Activated CD4-positive, alpha-beta memory T cell treated with anti-CD3 and anti-CD28 coated beads for 36 hours (primary cell): ENCODE measurements around the gene PRTN3. TPM values are rescaled to one million over a fixed set of nuclear protein-coding genes. Genes with fewer than 3 reads are reported as not detected.
"Not testable (repeated sequence)": the region's sequence is repeated elsewhere in the genome, so short reads cannot be mapped to it uniquely, and the experiment has no call there.

ENCODE experiments used
- CTCF ChIA-PET: fragments of 350-600 bp; sonication (Branson Sonifier 250); formaldehyde crosslinking; loops from one replicate; lab custom pipeline; 2021; ENCODE audit warnings: antibody characterized with exemption, inconsistent platforms; lab: Charles Lee
- POLR2A ChIA-PET: fragments of 350-600 bp; sonication (Branson Sonifier 250); formaldehyde crosslinking; loops from one replicate; lab custom pipeline; 2021; ENCODE audit warnings: antibody characterized with exemption; lab: Charles Lee
- DNase-seq: peaks from one replicate; pipeline ENCODE4 v3.0.0-alpha.2; 2020
- H3K27ac Mint-ChIP-seq: one replicate; pipeline ENCODE4 v1.8.0; 2021; ENCODE audit warnings: mixed read lengths
- H3K27me3 Mint-ChIP-seq: one replicate; pipeline ENCODE4 v1.8.0; 2021; ENCODE audit warnings: mixed read lengths
- H3K36me3 Mint-ChIP-seq: one replicate; pipeline ENCODE4 v1.8.0; 2021; ENCODE audit warnings: mixed read lengths
- H3K4me1 Mint-ChIP-seq: one replicate; pipeline ENCODE4 v1.8.0; 2021; ENCODE audit warnings: low read depth, mixed read lengths
- H3K4me3 Mint-ChIP-seq: one replicate; pipeline ENCODE4 v1.8.0; 2021; ENCODE audit warnings: mild to moderate bottlenecking, mixed read lengths
- H3K9me3 Mint-ChIP-seq: one replicate; pipeline ENCODE4 v1.8.0; 2021; ENCODE audit warnings: mixed read lengths
- intact Hi-C: fragments of 100-400 bp; cut with micrococcal nuclease; formaldehyde crosslinking; loops from one replicate; pipeline ENCODE4 v1.15.1; 2023
- total RNA-seq, 2 experiments: library from RNA; stranded (reverse); gene quantifications; one replicate each; pipeline ENCODE4 v1.2.3, GENCODE V29; 2021

PRTN3 gene
- total RNA-seq, 2 experiments from 2014 or later = not detected

GRCh38 chr19:845707-846521 lies 5.1 kb downstream of the PRTN3 start:
- Mint-ChIP-seq H3K4me3 (no peak overlapping the region), H3K4me1 (peaks cover 3% of the 10 kb centered on the region), H3K36me3 (no peaks in the 10 kb centered on the region), H3K9me3 (peaks cover 3% of the 10 kb centered on the region), H3K27me3 (peaks cover 39% of the 10 kb centered on the region), H3K27ac (no peak overlapping the region)
- intact Hi-C loops = no loop called here
- no peak for DNase-seq
- POLR2A ChIA-PET = no interaction called here
- CTCF ChIA-PET = no interaction called here

GRCh38 chr19:848386-848921 lies 7.7 kb downstream of the PRTN3 start:
- Mint-ChIP-seq H3K4me3 (no peak overlapping the region), H3K36me3 (no peaks in the 10 kb centered on the region), H3K27ac (no peak overlapping the region), H3K27me3 (peaks cover 40% of the 10 kb centered on the region), H3K4me1 (peaks cover 3% of the 10 kb centered on the region), H3K9me3 (no peaks in the 10 kb centered on the region)
- ChIA-PET POLR2A (no interaction called here), CTCF (interaction anchor here (0.7 kb wide), 1 partner anchor 79 kb away, joined by 3 read pairs; no protein-coding TSS in a partner anchor)
- no peak for DNase-seq
- intact Hi-C loops = no loop called here

GRCh38 chr19:849195-849594 lies 8.4 kb downstream of the PRTN3 start:
- H3K27me3 Mint-ChIP-seq = peaks cover 39% of the 10 kb centered on the region
- CTCF ChIA-PET, H3K4me3 Mint-ChIP-seq, H3K27ac Mint-ChIP-seq, intact Hi-C loops, DNase-seq, POLR2A ChIA-PET, H3K9me3 Mint-ChIP-seq, H3K36me3 Mint-ChIP-seq, H3K4me1 Mint-ChIP-seq: not testable (repeated sequence)

GRCh38 chr19:850221-850978 lies 9.6 kb downstream of the PRTN3 start:
- DNase-seq = no peak
- Mint-ChIP-seq H3K9me3 (no peaks in the 10 kb centered on the region), H3K27ac (no peak overlapping the region), H3K4me3 (no peak overlapping the region), H3K4me1 (no peaks in the 10 kb centered on the region), H3K27me3 (peaks cover 31% of the 10 kb centered on the region), H3K36me3 (no peaks in the 10 kb centered on the region)
- intact Hi-C loops = no loop called here
- POLR2A ChIA-PET = no interaction called here
- CTCF ChIA-PET = interaction anchor here (0.9 kb wide), 1 partner anchor 150 kb away, joined by 3 read pairs; the partner anchor contains the start of gene GRIN3B

- H3K27ac Mint-ChIP-seq = no peak overlapping the region
- intact Hi-C loops = no loop called here
- DNase-seq = no peak
- peaks cover 27% of the 10 kb centered on the region for H3K27me3 Mint-ChIP-seq
- no peaks in the 10 kb centered on the region for H3K36me3 Mint-ChIP-seq
- no peaks in the 10 kb centered on the region for H3K9me3 Mint-ChIP-seq
- H3K4me3 Mint-ChIP-seq = no peak overlapping the region
- POLR2A ChIA-PET = no interaction called here
- CTCF ChIA-PET = interaction anchor here (0.9 kb wide), 1 partner anchor 150 kb away, joined by 3 read pairs; the partner anchor contains the start of gene GRIN3B
- H3K4me1 Mint-ChIP-seq = no peaks in the 10 kb centered on the region
Measured at GRCh38 chr19:850979-851335, 10.2 kb downstream of the PRTN3 start.

GRCh38 chr19:852136-853013 lies 11.6 kb downstream of the PRTN3 start, which contains the start of gene ELANE:
TSS of gene ELANE (plus strand) at chr19:852303. CDS start at chr19:852329, 26 bp downstream.
- Mint-ChIP-seq H3K4me3 (no peak within 1 kb of the TSS), H3K4me1 (no peaks in the 10 kb centered on the region), H3K36me3 (no peaks in the 10 kb centered on the region), H3K27me3 (peaks cover 18% of the 10 kb centered on the region), H3K9me3 (no peaks in the 10 kb centered on the region), H3K27ac (no peak within 1 kb of the TSS)
- no peak for DNase-seq
- intact Hi-C loops = no loop called here
- POLR2A ChIA-PET = no interaction called here
- CTCF ChIA-PET = no interaction called here

- Mint-ChIP-seq H3K36me3 (no peaks in the 10 kb centered on the region), H3K27me3 (peaks cover 15% of the 10 kb centered on the region), H3K27ac (no peak overlapping the region), H3K9me3 (no peaks in the 10 kb centered on the region), H3K4me3 (no peak overlapping the region), H3K4me1 (no peaks in the 10 kb centered on the region)
- CTCF ChIA-PET = no interaction called here
- intact Hi-C loops = no loop called here
- no peak for DNase-seq
- POLR2A ChIA-PET = no interaction called here
Measured at GRCh38 chr19:853014-853585, 12.3 kb downstream of the PRTN3 start.

- H3K4me3 Mint-ChIP-seq, DNase-seq, POLR2A ChIA-PET, H3K4me1 Mint-ChIP-seq, H3K9me3 Mint-ChIP-seq, intact Hi-C loops, H3K27ac Mint-ChIP-seq, H3K36me3 Mint-ChIP-seq: not testable (repeated sequence)
- peaks cover 14% of the 10 kb centered on the region for H3K27me3 Mint-ChIP-seq
- CTCF ChIA-PET = interaction anchor here (1.1 kb wide), 1 partner anchor 9 kb away, joined by 5 read pairs; no protein-coding TSS in a partner anchor
Measured at GRCh38 chr19:853614-854220, 12.9 kb downstream of the PRTN3 start.

- intact Hi-C loops = no loop called here
- Mint-ChIP-seq H3K9me3 (no peaks in the 10 kb centered on the region), H3K4me1 (no peaks in the 10 kb centered on the region), H3K27ac (no peak overlapping the region), H3K36me3 (no peaks in the 10 kb centered on the region), H3K27me3 (peaks cover 16% of the 10 kb centered on the region), H3K4me3 (no peak overlapping the region)
- ChIA-PET POLR2A (no interaction called here), CTCF (interaction anchor here (0.6 to 1.1 kb wide), 4 partner anchors 9 to 425 kb away, joined by 3 to 5 read pairs (median 3); no protein-coding TSS in a partner anchor)
- no peak for DNase-seq
Measured at GRCh38 chr19:854549-854948, 13.8 kb downstream of the PRTN3 start.

- POLR2A ChIA-PET = no interaction called here
- Mint-ChIP-seq H3K36me3 (no peaks in the 10 kb centered on the region), H3K4me1 (no peaks in the 10 kb centered on the region), H3K4me3 (no peak overlapping the region), H3K27ac (no peak overlapping the region), H3K9me3 (no peaks in the 10 kb centered on the region), H3K27me3 (peaks cover 18% of the 10 kb centered on the region)
- intact Hi-C loops = no loop called here
- CTCF ChIA-PET = interaction anchor here (0.6 to 1.6 kb wide), 3 partner anchors 24 to 134 kb away, joined by 3 to 5 read pairs (median 3); partner anchors contain the start of gene WDR18
- DNase-seq = no peak
Measured at GRCh38 chr19:855142-855541, 14.3 kb downstream of the PRTN3 start.
